ENCODE results near the gene TLE5. TPM values are rescaled to one million over a fixed set of nuclear protein-coding genes. Genes with fewer than 3 reads are reported as not detected.

TLE5 gene
- total and polyA plus RNA-seq, 7 donors: 390 to 786 (median 552) TPM

GRCh38 chr19:3003046-3003445 is 59.2 kb downstream of the TLE5 start:
- DNase-seq (no peak), ATAC-seq (no peak)
- TF ChIP-seq CTCF (IDR thresholded peaks at IDR 0.05): no peak
- no peaks in the 10 kb centered on the region for H3K9me3 ChIP-seq
- H3K27ac ChIP-seq: no peak overlapping the region
- peaks cover 0 to 73% of the 10 kb centered on the region in 2 donors for H3K36me3 ChIP-seq (ENCODE audit: insufficient read depth in 1 of 2, low read depth in 1 of 2)
- 76 to 79% (median 76%) methylated on average over 7 of the region's 7 CpGs for WGBS, 3 donors
- no peak overlapping the region for H3K4me3 ChIP-seq
- intact Hi-C loops (cut with DNase I): no loop called here
- H3K4me1 ChIP-seq: no peaks in the 10 kb centered on the region
- H3K27me3 ChIP-seq (ENCODE audit: insufficient read depth in 3 of 3, low read length in 2 of 3): no peaks in the 10 kb centered on the region

Other genes with a start within 250 kb of the TLE5 start
- 1 to 10 TPM; 3.5 to 6.5 (median 4.5) TPM for gene ZNF554, start 242.6 kb downstream of the TLE5 start, total RNA-seq
- 1 to 10 TPM; 1.8 to 5.2 (median 3.6) TPM for gene ZNF554, start 242.6 kb downstream of the TLE5 start, polyA plus RNA-seq
- gene ZNF555, start 221.0 kb downstream of the TLE5 start, total RNA-seq: 10 to 100 TPM in 2 of 4 donors, 1 to 10 TPM in 2; 2.9 to 16.0 (median 8.5) TPM
- gene ZNF555, start 221.0 kb downstream of the TLE5 start, polyA plus RNA-seq: 1 to 10 TPM; 1.7 to 2.4 (median 1.9) TPM
- gene ZNF556, start 195.2 kb downstream of the TLE5 start, total RNA-seq: 10 to 100 TPM in 2 of 4 donors, under 1 TPM in 2; 0.57 to 15.6 (median 5.8) TPM
- 1 to 10 TPM in 1 of 3 donors, under 1 TPM in 2; 0.24 to 7.7 (median 0.69) TPM for gene ZNF556, start 195.2 kb downstream of the TLE5 start, polyA plus RNA-seq
- gene ZNF57, start 161.6 kb downstream of the TLE5 start, total RNA-seq: 1 to 10 TPM; 1.0 to 1.7 (median 1.3) TPM
- 1 to 10 TPM in 1 of 3 donors, under 1 TPM in 2; 0.65 to 1.9 (median 0.77) TPM for gene ZNF57, start 161.6 kb downstream of the TLE5 start, polyA plus RNA-seq
- gene ZNF77, start 117.5 kb downstream of the TLE5 start, total RNA-seq: 1 to 10 TPM; 1.3 to 2.4 (median 1.3) TPM
- gene ZNF77, start 117.5 kb downstream of the TLE5 start, polyA plus RNA-seq: 1 to 10 TPM in 2 of 3 donors, under 1 TPM in 1; 0.84 to 1.9 (median 1.6) TPM
- under 1 TPM in 3 of 4 donors, not detected in 1; 0.50 to 0.89 (median 0.68) TPM for gene TLE6, start 84.9 kb downstream of the TLE5 start, total RNA-seq
- gene TLE6, start 84.9 kb downstream of the TLE5 start, polyA plus RNA-seq: 1 to 10 TPM in 2 of 3 donors, under 1 TPM in 1; 0.96 to 2.2 (median 1.5) TPM
- gene TLE2, start 33.2 kb downstream of the TLE5 start, total RNA-seq: 10 to 100 TPM; 28.6 to 42.5 (median 36.1) TPM
- 10 to 100 TPM; 23.5 to 35.1 (median 31.8) TPM for gene TLE2, start 33.2 kb downstream of the TLE5 start, polyA plus RNA-seq
- gene GNA11, start 31.9 kb upstream of the TLE5 start, total RNA-seq: 10 to 100 TPM; 46.7 to 62.4 (median 52.0) TPM
- gene GNA11, start 31.9 kb upstream of the TLE5 start, polyA plus RNA-seq: 10 to 100 TPM; 32.9 to 85.2 (median 33.4) TPM
- 1 to 10 TPM in 3 of 4 donors, under 1 TPM in 1; 0.91 to 1.9 (median 1.3) TPM for gene GNA15, start 73.5 kb upstream of the TLE5 start, total RNA-seq
- under 1 TPM; 0.18 to 0.56 (median 0.31) TPM for gene GNA15, start 73.5 kb upstream of the TLE5 start, polyA plus RNA-seq
- gene S1PR4, start 116.3 kb upstream of the TLE5 start, total RNA-seq: under 1 TPM; 0.40 to 0.79 (median 0.70) TPM
- gene S1PR4, start 116.3 kb upstream of the TLE5 start, polyA plus RNA-seq: under 1 TPM; 0.63 to 0.94 (median 0.77) TPM
- 10 to 100 TPM; 15.4 to 60.9 (median 28.5) TPM for gene NCLN, start 123.4 kb upstream of the TLE5 start, total RNA-seq
- gene NCLN, start 123.4 kb upstream of the TLE5 start, polyA plus RNA-seq: 10 to 100 TPM; 26.1 to 86.1 (median 63.7) TPM
- gene CELF5, start 162.2 kb upstream of the TLE5 start, total RNA-seq: not detected
- gene CELF5, start 162.2 kb upstream of the TLE5 start, polyA plus RNA-seq: under 1 TPM in 1 of 3 donors, not detected in 2; 0.06 TPM

Measured in psoas muscle (tissue), 8 donors.